Osteocyte (in vitro differentiated cells): ENCODE results near the gene HOXA3. TPM values are rescaled to one million over a fixed set of nuclear protein-coding genes. Genes with fewer than 3 reads are reported as not detected.

Source experiments
- DNase-seq: peaks from one replicate; pipeline ENCODE4 v3.0.0; 2021; ENCODE audit warnings: mixed read lengths; ENCODE audit not compliant: unreplicated experiment; ENCODE audit errors: extremely low spot score
- H3K27ac Mint-ChIP-seq: one replicate; pipeline ENCODE4 v1.8.0; 2021; ENCODE audit warnings: mild to moderate bottlenecking, mixed read lengths; ENCODE audit not compliant: unreplicated experiment
- H3K27me3 Mint-ChIP-seq: one replicate; pipeline ENCODE4 v1.8.0; 2021; ENCODE audit warnings: mixed read lengths; ENCODE audit not compliant: unreplicated experiment
- H3K36me3 Mint-ChIP-seq: one replicate; pipeline ENCODE4 v1.8.0; 2021; ENCODE audit warnings: mixed read lengths; ENCODE audit not compliant: unreplicated experiment
- H3K4me1 Mint-ChIP-seq: one replicate; pipeline ENCODE4 v1.8.0; 2021; ENCODE audit warnings: mixed read lengths; ENCODE audit not compliant: unreplicated experiment
- H3K4me3 Mint-ChIP-seq: one replicate; pipeline ENCODE4 v1.8.0; 2021; ENCODE audit warnings: mild to moderate bottlenecking, moderate library complexity, mixed read lengths; ENCODE audit not compliant: unreplicated experiment
- H3K9me3 Mint-ChIP-seq: one replicate; pipeline ENCODE4 v1.8.0; 2021; ENCODE audit warnings: mixed read lengths; ENCODE audit not compliant: unreplicated experiment
- total RNA-seq: library from RNA; stranded (reverse); gene quantifications from 2 replicates; pipeline ENCODE4 v1.2.1, GENCODE V29; 2021
- TF ChIP-seq, protein P1 (sequence below): fragments of 200-600 bp; sonication (generic); IDR thresholded peaks from 2 replicates; pipeline ENCODE4 v1.5.0; 2021; ENCODE audit warnings: antibody characterized with exemption, mild to moderate bottlenecking, moderate library complexity

Gene HOXA3
- total RNA-seq, 1 donor from 2014 or later: not detected

DNA sequence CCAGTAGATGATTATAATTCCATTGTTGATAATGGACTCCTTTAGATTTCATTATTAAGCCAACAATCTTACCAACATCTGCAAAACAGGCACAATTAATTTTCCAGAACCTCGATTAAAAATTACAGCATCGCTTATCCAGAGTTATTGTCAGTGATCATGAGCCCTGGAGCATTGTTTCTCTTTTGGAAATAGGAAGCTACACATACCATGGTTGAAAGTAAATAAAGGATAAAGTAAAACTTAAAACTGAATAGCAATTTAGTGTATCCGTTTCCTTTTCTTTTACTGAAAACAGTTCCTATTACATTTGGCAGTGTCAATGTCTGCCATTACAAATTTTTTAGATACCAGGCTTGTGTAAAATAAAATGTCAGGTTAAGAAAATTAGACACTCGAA is 40.0 kb downstream of the HOXA3 start:
- Mint-ChIP-seq H3K27me3 (peaks cover 86% of the 10 kb centered on the region), H3K4me1 (peaks cover 6% of the 10 kb centered on the region), H3K4me3 (no peak overlapping the region), H3K9me3 (no peaks in the 10 kb centered on the region), H3K27ac (no peak overlapping the region), H3K36me3 (no peaks in the 10 kb centered on the region)
- no peak for DNase-seq
- TF ChIP-seq, protein P1, sequence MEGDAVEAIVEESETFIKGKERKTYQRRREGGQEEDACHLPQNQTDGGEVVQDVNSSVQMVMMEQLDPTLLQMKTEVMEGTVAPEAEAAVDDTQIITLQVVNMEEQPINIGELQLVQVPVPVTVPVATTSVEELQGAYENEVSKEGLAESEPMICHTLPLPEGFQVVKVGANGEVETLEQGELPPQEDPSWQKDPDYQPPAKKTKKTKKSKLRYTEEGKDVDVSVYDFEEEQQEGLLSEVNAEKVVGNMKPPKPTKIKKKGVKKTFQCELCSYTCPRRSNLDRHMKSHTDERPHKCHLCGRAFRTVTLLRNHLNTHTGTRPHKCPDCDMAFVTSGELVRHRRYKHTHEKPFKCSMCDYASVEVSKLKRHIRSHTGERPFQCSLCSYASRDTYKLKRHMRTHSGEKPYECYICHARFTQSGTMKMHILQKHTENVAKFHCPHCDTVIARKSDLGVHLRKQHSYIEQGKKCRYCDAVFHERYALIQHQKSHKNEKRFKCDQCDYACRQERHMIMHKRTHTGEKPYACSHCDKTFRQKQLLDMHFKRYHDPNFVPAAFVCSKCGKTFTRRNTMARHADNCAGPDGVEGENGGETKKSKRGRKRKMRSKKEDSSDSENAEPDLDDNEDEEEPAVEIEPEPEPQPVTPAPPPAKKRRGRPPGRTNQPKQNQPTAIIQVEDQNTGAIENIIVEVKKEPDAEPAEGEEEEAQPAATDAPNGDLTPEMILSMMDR: no peak

- H3K9me3 Mint-ChIP-seq: no peaks in the 10 kb centered on the region
- TF ChIP-seq, protein P1: no peak
- peaks cover 84% of the 10 kb centered on the region for H3K27me3 Mint-ChIP-seq
- peaks cover 9% of the 10 kb centered on the region for H3K4me1 Mint-ChIP-seq
- no peak for DNase-seq
- H3K36me3 Mint-ChIP-seq: no peaks in the 10 kb centered on the region
- H3K4me3 Mint-ChIP-seq: no peak overlapping the region
- no peak overlapping the region for H3K27ac Mint-ChIP-seq
These were observed 40.6 kb downstream of the HOXA3 start for GRCh38 chr7:27111751-27112277.

GRCh38 chr7:27111042-27111750 is 41.2 kb downstream of the HOXA3 start:
- TF ChIP-seq, protein P1: no peak
- Mint-ChIP-seq H3K27me3 (peaks cover 84% of the 10 kb centered on the region), H3K27ac (no peak overlapping the region), H3K4me3 (no peak overlapping the region), H3K9me3 (no peaks in the 10 kb centered on the region), H3K4me1 (peaks cover 10% of the 10 kb centered on the region), H3K36me3 (no peaks in the 10 kb centered on the region)
- DNase-seq: no peak

DNA sequence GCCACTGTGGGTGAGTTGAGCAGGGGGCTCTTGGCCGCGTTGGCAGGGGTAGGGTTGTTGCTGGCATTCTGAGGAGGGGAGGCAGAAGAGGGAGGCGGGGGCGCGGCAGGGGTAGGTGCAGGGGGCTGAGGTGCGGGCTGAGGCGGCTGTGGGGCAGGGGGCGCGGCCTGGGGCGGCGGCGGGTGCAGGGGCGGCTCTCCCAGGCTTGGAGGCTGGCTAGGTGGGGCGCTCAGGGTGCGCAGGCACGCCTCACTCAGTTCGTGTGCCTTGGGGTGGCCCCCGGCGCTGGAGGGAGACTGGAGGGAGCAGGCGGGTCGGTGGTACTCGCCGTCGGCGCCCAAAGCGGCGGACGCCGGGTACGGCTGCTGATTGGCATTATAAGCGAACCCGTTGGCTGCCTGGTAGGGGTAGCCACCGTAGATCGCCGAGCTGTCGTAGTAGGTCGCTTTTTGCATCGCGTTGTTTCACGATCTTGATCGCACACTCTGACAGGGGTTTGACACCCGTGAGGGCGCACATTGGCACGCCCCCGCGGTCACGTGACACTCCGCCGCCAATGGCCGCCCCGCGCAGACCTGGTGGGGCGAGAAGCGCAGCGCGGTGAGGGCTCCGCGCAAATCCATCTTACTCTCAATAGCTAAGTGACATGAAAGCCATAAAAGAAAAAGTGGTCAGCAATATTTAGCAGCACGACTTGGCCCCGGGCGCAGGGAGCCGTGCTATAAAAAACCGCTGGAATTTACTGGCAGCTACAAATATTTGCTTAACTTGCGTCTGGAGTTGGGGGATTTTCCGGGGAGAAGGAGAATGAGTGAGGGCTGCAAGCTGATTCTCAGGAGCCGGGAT is 42.0 kb downstream of the HOXA3 start:
- Mint-ChIP-seq H3K4me3 (no peak overlapping the region), H3K27me3 (peaks cover 86% of the 10 kb centered on the region), H3K4me1 (peaks cover 9% of the 10 kb centered on the region)

More for the DNA sequence above, 42.0 kb downstream of the HOXA3 start:
- TF ChIP-seq, protein P1: no peak
- H3K36me3 Mint-ChIP-seq: no peaks in the 10 kb centered on the region
- H3K27ac Mint-ChIP-seq: no peak overlapping the region
- no peaks in the 10 kb centered on the region for H3K9me3 Mint-ChIP-seq
- no peak for DNase-seq
